NCI-H1092 (cell line): ENCODE data around the gene MRPL46.

ENCODE experiments used
- DNase-seq: peaks from one replicate; lab custom pipeline; 2025; lab: John Stamatoyannopoulos, UW

The MRPL46 gene

DNA sequence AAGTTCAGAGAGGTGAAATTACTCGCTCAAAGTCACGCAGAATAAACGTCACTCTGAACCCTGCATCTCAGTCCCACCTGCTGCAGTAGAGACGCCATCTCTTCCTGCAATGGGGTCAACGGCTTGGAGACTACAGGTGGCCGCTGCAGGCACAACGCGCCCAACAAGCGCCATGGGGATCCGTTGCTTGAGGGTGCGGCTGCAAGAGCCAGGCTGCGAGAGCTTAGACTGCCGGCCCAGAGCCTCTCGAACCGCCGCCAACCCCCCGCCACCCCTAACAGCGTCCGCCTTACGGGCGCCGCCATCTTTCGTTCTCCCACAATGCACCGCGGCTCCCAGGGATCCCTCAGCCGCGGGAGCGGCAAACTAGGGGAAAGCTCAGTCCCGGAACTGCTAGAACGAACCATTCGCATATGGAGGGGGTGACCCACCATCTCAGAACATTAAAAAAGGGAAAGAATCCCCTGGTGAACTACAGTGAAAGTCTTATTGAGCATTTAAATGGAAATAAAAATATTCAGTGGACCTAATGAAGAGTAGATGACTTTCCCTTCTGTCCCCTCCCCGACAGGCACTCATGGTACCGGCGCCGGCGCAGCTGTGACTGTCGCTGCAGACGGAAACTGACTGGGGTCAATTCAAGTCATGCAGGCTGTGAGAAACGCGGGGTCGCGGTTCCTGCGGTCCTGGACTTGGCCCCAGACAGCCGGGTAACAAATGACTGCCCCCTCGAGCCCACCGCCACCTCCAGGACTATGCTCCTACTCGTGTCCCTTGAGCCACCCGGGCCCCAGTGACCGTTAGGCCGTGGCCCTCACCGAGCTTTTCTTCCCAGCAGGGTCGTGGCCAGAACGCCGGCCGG is at the start of gene MRPL46, which contains the start of gene MRPS11:
MRPL46 (minus strand) TSS at position 316 of the 862 bp plus-strand sequence; CDS start at position 305, 11 bp downstream.
MRPS11 (plus strand) TSS at position 636 of the 862 bp plus-strand sequence; CDS start at position 646, 10 bp downstream.
- peak; percentile 68 for DNase-seq

- DNase-seq = no peak
These were observed 46.0 kb upstream of the MRPL46 start for GRCh38 chr15:88513195-88513594.

DNA sequence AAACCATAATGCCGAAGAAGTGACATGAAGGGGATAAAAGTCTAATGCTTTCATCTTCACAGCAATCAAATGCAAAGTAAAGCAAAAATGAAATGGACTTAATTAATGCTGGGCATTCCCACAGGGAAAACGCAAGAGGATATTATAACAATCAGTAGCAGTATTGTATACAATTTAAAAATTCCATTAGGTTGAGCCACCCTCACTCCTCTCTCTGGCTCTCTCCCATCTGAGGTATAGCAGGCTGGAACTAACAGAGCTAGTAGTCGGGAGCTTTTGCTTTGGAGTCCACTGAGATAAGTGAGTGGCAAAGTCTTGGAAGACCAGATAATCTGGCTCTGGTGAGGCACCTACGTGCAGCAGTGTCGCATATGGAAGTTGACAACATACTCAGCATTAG is 45.4 kb upstream of the MRPL46 start:
- no peak for DNase-seq

DNA sequence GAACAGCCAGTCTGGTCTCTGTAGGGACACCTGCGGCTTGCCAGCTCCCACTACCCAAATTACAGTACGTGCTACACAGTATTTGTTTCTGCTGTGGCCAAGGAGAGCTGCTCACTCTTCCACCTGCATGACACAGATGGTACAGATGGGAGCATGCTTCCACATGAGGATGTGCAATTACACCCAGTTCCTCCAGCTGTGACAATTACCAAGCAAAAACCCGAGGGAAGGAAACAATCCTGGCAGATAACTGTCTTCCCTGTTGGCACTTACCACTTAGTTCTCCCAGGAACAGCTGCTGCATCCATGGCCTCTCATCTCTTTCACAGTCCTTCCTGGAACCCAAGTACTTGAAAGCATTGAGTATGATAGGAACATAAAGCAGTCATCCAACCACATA is 44.9 kb upstream of the MRPL46 start:
- DNase-seq = no peak

GRCh38 chr15:88511161-88511560 is 44.0 kb upstream of the MRPL46 start:
- DNase-seq = no peak

DNA sequence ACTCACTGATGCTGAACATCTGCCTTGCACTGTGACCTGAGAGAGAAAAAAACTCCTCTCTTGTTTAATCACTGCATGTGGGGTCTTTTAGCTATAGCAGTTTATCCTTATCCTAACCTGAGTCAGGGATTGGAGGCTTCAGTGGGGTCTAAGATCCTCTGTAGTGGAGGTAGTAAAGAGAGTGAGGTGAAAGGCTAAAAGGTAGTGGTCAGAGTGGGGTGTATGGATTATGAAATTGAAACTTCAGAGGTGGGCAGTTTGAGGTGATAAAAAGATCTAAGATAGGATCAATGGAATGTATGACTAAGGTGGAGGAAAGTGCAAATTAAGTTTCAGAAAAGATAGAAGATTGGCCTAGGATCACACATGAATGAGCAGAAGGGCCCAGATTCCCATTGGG is 42.8 kb upstream of the MRPL46 start:
- no peak for DNase-seq

DNA sequence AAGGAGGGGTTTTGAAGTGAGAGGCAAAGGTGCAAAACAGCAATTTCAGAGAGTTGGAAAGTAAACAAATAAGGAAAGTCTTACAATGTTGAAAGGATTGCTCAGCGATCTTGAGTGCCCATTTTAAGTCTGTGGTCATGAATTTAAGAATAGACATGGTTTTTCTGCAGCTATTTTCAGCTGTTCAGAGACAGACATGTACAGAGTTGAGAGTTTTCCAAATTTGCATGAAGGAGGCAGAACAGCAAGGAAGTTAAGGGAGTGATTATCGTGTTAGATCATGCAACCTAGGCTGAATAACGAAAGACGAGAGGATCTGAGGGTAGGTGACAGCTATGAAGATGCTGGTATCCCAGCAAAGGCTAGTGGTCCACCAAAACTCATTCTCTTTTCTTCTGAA is 42.1 kb upstream of the MRPL46 start:
- DNase-seq = no peak

- no peak for DNase-seq
These were observed 39.4 kb upstream of the MRPL46 start for GRCh38 chr15:88506628-88507027.

- no peak for DNase-seq
These were observed 38.5 kb upstream of the MRPL46 start for GRCh38 chr15:88505721-88506120.

- no peak for DNase-seq
These were observed 37.3 kb upstream of the MRPL46 start for GRCh38 chr15:88504445-88504844.

DNA sequence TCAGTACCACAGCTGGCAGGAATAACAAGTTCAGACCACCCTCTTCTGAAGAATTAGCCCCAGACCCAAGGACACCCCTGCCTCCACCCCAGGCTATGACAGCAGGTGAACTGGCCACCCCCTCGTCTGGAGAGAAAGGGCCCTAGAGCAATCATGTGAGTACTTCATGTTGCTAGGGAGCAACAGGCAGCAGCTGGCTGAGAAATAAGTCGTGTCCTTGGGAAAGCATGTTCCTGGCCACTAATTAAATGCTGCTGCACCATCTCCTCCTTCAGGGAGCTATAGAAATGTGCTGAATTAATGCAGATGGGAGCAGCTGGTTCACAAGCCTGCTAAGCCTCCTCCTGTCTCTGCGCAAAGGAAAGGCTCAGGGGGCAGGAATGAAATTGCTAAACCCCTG is 31.8 kb upstream of the MRPL46 start:
- peak; percentile 37 for DNase-seq

- DNase-seq = no peak
These were observed 30.0 kb upstream of the MRPL46 start for GRCh38 chr15:88497109-88497765.

GRCh38 chr15:88493844-88494243 is 26.7 kb upstream of the MRPL46 start:
- no peak for DNase-seq

GRCh38 chr15:88491158-88491557 is 24.0 kb upstream of the MRPL46 start:
- DNase-seq = no peak

DNA sequence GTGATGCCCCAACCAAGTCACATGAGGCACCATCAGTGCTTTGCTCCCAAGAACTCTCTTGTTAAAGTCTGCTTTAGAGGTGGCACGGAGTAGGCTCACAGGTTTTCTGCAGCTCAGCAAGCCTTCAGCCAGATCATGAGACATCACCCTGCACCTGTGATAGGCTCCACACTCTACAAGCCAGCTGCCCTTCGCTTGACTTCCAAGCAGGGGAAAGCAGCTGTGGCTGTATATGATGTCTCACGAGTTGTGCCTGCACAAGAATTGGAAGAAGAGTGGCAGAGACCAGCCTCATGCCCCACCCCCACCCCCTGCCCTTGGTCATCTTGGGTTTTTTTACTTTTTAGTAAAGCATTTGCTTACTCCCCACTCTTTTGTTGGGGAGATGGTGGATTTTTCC is 22.8 kb upstream of the MRPL46 start:
- no peak for DNase-seq

GRCh38 chr15:88489321-88489720 is 22.1 kb upstream of the MRPL46 start:
- no peak for DNase-seq

DNA sequence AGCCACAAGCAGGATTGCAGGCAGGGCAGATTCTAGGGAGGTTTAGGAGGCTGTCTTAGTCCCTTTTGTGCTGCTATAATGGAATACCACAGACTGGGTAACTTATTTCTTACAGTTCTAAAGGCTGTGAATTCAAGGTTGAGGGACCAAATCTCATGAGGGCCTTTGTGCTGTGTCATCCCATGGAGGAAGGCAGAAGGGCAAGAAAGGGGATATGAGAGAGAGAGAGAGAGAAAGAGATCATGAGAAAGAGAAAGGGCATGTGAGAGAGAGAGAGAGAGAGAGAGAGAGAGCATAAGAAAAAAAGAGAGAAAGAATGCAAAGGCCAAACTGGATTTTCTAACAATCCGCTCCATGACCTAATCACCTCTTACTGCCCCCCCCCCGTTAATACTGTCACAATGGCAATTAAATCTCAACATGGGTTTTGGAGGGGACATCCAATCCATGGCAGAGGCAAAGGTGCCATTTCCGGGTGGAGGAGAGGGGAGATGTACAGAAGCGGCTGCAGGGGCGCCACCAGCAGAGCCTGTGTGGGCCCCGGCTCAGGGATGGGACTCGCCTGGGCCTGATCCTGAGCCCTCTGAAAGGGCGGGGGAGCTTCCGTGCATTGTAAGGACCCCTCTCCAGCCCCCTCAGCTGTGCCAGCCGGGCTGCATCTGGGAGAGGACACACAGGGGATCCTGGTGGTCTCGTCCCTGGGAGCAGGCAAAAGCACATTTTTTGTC is 20.8 kb upstream of the MRPL46 start:
- no peak for DNase-seq

DNA sequence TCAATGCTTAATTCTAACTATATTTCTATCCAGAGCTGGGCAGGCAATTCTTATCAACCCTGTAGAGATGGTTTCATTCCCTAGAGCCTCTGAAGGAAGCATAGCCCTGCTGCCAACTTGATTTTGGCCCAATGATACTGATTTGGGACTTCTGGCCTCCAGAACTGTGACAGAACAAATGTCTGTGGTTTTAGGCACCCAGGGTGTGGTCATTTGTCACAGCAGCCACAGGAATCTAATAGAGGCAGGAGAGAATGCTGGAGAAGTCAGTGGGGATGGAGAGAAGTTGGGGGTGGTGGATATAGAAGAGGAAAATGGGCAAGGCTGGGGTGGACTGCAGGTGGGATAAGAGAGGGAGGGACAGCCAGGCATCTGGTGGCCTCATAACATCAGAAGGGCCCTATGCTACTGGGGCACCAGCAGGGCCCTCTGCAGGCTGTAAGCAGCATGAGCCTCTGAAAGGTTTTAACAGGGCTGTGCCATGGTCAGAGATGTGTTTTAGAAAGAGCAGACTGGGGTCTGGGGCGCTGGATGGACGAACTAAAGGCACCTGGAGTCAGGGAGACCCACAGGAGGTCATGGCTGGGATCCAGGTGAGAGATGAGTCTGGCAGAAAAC is 20.1 kb upstream of the MRPL46 start:
- DNase-seq = no peak

- no peak for DNase-seq
These were observed 17.6 kb upstream of the MRPL46 start for GRCh38 chr15:88484682-88485331.

GRCh38 chr15:88482263-88482662 is 15.1 kb upstream of the MRPL46 start:
- DNase-seq = no peak

DNA sequence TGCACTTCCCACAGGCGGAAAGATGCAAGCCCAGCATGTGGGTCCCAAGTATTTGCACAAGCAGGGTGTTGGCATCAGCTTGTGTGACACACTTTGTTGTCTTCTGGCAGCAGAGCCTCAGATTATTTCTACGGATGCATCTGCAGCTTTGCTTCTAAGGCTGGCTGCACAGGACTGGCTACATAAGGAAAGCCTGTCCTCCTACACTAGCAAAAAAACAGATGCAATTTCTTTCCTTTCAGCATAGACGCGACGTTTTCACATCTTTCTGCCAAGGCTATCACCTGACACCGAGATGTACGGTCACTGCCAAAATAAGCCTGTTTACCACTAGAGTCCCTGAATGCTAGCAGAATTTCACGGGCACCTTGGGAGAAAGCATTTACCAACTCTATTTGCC is 13.8 kb upstream of the MRPL46 start:
- no peak for DNase-seq

DNA sequence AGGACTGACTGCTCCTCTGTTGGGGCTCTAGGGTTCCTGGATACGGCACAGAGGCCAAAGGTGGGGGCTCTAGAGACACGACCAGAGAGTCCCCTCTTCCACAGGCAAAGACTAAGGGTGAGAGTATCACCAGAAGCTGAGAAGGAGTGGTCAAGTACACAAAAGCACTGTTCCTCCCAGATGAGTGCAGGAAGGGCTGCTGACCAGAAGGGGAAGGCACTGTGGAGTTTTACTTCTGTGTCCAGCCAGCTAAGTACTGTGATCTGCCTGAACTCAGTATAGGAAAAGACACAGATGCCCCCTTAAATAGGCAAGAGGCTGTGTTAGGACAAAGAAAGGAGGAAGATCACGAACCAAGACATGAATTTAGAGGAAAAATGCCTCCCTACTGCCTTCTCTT is 12.0 kb upstream of the MRPL46 start:
- DNase-seq = no peak
